Mucosa of rectum (tissue), 2 donors: ENCODE data around the gene NDST3.

Source experiments
- H3K27ac ChIP-seq, 2 donors: one replicate each; pipeline ENCODE4 v1.7.0; 2013; ENCODE audit warnings: inconsistent platforms in 2 of 2, low read depth in 2 of 2, low read length in 2 of 2
- H3K27me3 ChIP-seq, 2 donors: one replicate each; pipeline ENCODE4 v1.7.0; 2013; ENCODE audit warnings: low read length in 2 of 2; ENCODE audit not compliant: control insufficient read depth in 2 of 2, insufficient read depth in 2 of 2
- H3K36me3 ChIP-seq, 2 donors: one replicate each; pipeline ENCODE4 v1.7.0; 2013; ENCODE audit warnings: low read length in 2 of 2; ENCODE audit not compliant: control insufficient read depth in 2 of 2, insufficient read depth in 2 of 2
- H3K4me1 ChIP-seq, 2 donors: one replicate each; pipeline ENCODE4 v1.7.0; 2013; ENCODE audit warnings: low read length in 2 of 2, mild to moderate bottlenecking in 1 of 2; ENCODE audit not compliant: control insufficient read depth in 2 of 2, insufficient read depth in 2 of 2
- H3K4me3 ChIP-seq, 2 donors: one replicate each; pipeline ENCODE4 v1.7.0; 2013; ENCODE audit warnings: low read length in 2 of 2
- H3K9ac ChIP-seq, 2 donors: one replicate each; pipeline ENCODE4 v1.7.0; 2013; ENCODE audit warnings: low read length in 2 of 2, low read depth in 1 of 2, mild to moderate bottlenecking in 1 of 2
- H3K9me3 ChIP-seq, 2 donors: one replicate each; pipeline ENCODE4 v1.7.0; 2013; ENCODE audit warnings: low read length in 2 of 2; ENCODE audit not compliant: control insufficient read depth in 2 of 2
- donor health status: healthy.
- donor health status: Normal muscosa, but diverticular disease.

NDST3 gene

DNA sequence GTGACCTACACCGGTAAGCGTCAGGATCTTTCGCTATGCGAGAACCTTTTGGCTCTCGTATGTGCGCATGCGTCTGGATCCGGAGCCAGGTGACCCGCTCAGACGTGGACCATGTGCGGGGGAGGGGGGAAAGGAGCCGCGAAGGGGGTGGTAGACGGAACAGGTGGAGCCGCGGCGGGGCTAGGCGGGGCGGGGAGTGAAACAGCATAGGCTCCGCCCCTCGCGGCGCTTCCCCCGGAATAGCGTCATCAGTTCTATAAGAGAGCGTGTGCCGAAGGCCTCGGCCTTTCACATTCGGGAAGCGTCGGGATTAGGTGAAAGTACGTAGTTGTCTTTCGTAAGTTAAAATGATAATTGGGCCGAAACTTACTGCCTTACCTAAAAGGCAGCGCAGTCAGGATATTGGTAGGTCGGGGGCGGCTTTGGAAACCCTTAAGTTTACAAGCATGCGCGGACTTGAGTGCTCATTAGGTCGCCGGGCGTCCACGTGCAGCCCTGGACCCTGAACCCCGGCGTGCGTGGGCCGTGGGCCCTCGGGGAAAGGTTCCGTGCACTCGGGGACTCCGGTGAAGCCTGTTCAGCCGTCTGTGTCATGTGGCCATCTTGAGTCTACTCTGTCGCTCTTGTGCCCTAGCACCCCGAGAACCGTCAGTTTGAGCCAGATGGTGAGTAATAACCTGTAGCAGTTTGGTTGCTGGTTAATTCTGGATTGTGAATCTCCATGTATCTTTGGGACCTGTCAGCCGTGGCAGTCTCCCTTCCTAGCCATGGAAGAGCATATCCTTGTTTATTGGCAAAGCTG, 244.4 kb downstream of the NDST3 start:
- Histone ChIP-seq H3K9me3 (no peaks in the 10 kb centered on the region), H3K27ac (peak overlapping the region; percentile 91 to 93), H3K9ac (peak overlapping the region; percentile 86 to 97)

DNA sequence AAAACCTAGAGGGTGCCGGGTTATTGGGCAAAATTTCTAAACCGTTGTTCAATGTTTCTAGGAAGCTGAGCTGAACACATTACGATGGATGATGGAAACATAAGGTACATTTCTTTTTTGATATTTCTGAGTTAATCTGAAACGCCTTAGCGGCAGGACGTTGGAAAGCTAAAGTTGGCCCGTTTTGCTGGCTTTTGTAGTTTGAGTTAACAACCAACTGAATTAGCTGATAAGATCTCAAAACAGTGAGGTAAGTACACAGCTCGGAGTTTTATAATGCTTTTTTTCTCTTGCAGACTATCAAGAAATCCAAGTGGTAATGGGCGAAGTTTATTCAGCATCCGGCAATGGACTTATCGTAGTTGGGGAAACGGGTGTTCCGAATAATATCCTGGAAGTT, 245.0 kb downstream of the NDST3 start:
- H3K27ac ChIP-seq = peak overlapping the region; percentile 91 to 93
- H3K9ac ChIP-seq = peak overlapping the region; percentile 86 to 97
- H3K9me3 ChIP-seq = no peaks in the 10 kb centered on the region
- peaks cover 26 to 28% of the 10 kb centered on the region in 2 donors for H3K4me1 ChIP-seq
- H3K27me3 ChIP-seq = no peaks in the 10 kb centered on the region
- peak overlapping the region; percentile 75 to 96 for H3K4me3 ChIP-seq
- peaks cover 6 to 7% of the 10 kb centered on the region in 2 donors for H3K36me3 ChIP-seq

More for the DNA sequence above, 244.4 kb downstream of the NDST3 start:
- Histone ChIP-seq H3K4me3 (peak overlapping the region; percentile 75 to 96), H3K36me3 (peaks cover 6 to 7% of the 10 kb centered on the region in 2 donors), H3K4me1 (peaks cover 26 to 28% of the 10 kb centered on the region in 2 donors), H3K27me3 (no peaks in the 10 kb centered on the region)

DNA sequence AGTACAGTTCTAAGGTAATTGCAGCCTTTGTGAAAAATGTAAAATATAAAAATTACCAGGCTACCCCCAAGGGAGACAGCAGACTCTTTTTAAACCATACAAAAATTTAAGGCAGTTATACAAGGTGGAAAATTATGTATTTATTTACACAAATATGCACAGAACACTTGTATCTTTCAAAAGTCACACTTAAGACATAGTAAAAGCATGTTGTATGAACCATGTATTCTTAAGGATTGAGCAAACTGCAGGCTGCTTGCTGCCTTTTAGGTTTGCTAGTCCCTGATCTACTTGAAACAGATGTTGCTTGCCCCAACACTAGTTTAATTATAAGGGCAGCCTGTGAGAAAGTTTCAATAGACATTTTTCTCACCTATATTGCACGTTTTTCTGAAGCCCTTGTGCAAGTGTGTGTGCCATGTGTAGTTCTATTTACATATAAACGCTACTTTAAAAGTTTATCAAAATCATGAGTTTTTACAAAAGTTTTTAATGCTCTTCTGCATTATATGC, 245.7 kb downstream of the NDST3 start:
- peak overlapping the region; percentile 75 to 96 for H3K4me3 ChIP-seq
- peak overlapping the region in 1 of 2 donors; percentile 91 for H3K27ac ChIP-seq
- peaks cover 6 to 7% of the 10 kb centered on the region in 2 donors for H3K36me3 ChIP-seq
- no peaks in the 10 kb centered on the region for H3K27me3 ChIP-seq
- peaks cover 26 to 28% of the 10 kb centered on the region in 2 donors for H3K4me1 ChIP-seq
- H3K9me3 ChIP-seq = no peaks in the 10 kb centered on the region
- peak overlapping the region; percentile 86 to 97 for H3K9ac ChIP-seq

DNA sequence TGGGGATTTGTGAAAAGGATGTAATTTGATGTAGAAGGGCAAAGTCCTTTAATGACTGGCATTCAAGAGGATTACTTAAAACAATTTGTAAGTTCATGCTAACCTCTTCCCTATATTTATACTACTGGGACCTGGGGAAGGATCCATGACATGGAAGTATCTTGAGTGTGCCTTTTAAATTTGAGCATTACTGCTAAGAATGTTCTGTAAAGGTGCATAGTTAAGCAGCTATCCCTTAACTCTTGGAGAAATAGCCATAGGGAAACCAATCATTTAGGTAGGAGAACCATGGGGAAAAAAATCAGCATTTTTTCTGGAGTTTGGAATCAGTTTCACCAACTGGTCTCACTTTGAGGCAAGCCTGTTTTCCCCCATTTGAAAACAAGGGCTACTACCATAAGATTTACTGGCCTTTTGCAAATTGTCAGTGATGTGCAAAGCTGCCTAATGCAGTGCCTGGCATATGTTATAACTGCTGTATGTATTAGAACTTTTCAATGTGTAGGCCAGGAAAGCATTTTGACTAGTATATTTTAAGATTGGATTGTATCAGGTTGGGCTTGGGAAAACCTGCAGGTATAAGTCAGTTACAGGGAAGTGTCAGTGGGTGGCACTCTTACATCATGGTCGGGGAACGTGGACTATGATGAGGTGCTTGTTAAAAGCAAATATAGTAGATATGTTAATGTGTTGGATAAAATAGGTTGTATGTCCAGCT, 246.4 kb downstream of the NDST3 start:
- Histone ChIP-seq H3K27me3 (no peaks in the 10 kb centered on the region), H3K36me3 (peaks cover 6 to 7% of the 10 kb centered on the region in 2 donors), H3K27ac (no peak overlapping the region), H3K9me3 (no peaks in the 10 kb centered on the region), H3K4me1 (peaks cover 23 to 28% of the 10 kb centered on the region in 2 donors), H3K9ac (peak overlapping the region in 1 of 2 donors; percentile 86), H3K4me3 (peak overlapping the region; percentile 75 to 96)

DNA sequence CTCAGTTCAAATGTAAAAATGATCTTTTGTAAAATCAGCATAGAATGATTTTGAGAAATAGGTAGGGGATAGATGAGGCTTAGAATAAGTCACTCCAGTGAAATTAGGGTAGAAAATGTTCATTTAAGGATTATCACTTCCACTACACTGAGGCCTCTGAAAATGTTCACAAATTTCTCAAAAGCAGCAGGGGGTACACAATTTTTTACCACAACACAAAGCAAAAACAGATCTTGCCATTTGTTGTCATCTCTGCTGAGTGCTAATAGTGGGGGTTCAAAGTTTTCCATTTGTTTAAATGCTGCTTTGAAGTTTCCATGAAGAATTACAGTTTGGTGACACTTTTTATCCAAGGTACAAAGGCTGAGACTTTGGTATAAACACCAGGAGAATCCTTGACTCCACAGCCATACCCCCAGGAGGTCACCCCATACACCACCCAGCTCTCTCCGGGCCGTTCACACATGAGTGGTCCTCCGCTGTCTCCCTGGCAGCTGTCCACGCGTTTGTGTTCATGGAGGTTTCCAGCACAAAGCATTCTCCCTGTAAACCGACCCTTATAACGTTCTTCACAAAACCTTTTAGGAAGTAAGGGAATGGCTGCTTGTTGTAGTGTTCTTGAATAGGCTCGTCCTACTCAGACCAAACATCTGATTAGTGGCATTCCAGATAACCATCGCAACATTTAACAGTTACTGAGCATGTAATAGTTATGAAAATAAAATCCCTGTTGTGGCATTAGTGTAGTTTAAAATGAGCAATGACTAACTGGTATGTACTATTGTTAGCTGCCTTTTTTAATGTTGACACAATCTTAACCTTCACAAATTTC, 247.5 kb downstream of the NDST3 start:
- H3K27ac ChIP-seq = no peak overlapping the region
- H3K36me3 ChIP-seq = peaks cover 6 to 7% of the 10 kb centered on the region in 2 donors
- H3K9ac ChIP-seq = no peak overlapping the region
- H3K4me1 ChIP-seq = peaks cover 17 to 23% of the 10 kb centered on the region in 2 donors
- no peaks in the 10 kb centered on the region for H3K9me3 ChIP-seq
- no peaks in the 10 kb centered on the region for H3K27me3 ChIP-seq
- H3K4me3 ChIP-seq = no peak overlapping the region

DNA sequence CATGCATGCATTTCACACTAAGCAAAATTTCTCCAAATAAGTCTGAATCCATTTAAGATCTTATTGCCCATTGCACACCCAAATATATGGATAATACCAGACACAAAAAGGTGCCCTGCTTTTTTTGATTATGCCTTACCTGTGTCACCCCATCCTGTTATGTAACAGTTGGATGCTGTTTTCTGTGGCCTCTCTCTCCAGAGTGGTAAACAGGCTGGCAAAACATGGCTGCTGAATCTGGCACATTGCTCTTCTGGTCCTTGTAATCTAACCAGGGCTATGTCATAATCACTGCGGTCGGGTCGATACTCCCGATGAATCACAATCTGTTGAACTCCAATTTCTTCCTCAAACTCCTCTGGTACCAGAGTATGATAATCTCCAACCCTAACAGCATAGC, 248.4 kb downstream of the NDST3 start:
- Histone ChIP-seq H3K27me3 (no peaks in the 10 kb centered on the region), H3K4me3 (no peak overlapping the region), H3K36me3 (peaks cover 6 to 7% of the 10 kb centered on the region in 2 donors), H3K4me1 (peaks cover 16 to 21% of the 10 kb centered on the region in 2 donors), H3K9ac (no peak overlapping the region), H3K9me3 (no peaks in the 10 kb centered on the region), H3K27ac (no peak overlapping the region)

DNA sequence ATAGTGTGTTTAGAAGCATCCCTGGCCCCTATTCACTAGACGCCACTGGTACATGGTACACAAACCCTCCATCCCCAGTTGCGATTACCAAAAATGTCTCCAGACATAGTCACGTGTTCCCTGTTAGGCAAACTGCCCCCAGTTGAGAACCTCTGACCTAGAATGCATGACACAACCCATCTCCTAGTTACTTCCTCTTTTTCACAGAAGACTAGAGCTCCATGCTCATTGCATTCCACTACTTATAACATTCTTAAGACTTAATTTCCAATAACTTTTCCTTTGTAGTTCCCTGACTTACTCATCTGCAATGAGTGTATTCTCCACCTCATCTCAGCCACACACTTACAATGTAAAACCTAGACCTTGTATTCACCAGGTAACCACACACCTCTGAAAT, 249.9 kb downstream of the NDST3 start:
- Histone ChIP-seq H3K9me3 (no peaks in the 10 kb centered on the region), H3K27me3 (no peaks in the 10 kb centered on the region), H3K27ac (no peak overlapping the region), H3K4me1 (peaks cover 14 to 16% of the 10 kb centered on the region in 2 donors), H3K36me3 (peaks cover 6 to 9% of the 10 kb centered on the region in 2 donors), H3K9ac (no peak overlapping the region), H3K4me3 (no peak overlapping the region)

DNA sequence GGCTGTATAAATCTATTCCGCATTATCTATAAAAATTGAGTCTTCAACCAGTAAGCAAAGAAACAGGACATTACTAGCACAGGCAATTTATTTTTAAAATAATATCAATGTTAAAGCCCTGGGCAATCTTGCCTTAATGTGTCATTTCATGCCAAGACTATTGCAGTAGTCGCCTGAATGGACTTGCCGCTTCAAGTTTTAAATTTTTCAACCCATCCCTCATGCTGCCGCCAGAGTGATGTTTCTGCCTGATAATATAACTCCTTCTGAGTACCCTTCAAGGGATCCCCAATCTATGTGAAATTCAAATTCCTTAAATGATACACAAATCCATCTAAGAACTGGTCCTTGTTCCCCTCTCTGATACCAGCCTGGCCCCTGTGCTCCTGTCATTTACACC, 251.6 kb downstream of the NDST3 start:
- H3K27ac ChIP-seq = no peak overlapping the region
- H3K9me3 ChIP-seq = no peaks in the 10 kb centered on the region
- no peak overlapping the region for H3K4me3 ChIP-seq
- H3K36me3 ChIP-seq = peaks cover 6 to 9% of the 10 kb centered on the region in 2 donors
- no peaks in the 10 kb centered on the region for H3K27me3 ChIP-seq
- H3K9ac ChIP-seq = no peak overlapping the region
- H3K4me1 ChIP-seq = peaks cover 0 to 3% of the 10 kb centered on the region in 2 donors

DNA sequence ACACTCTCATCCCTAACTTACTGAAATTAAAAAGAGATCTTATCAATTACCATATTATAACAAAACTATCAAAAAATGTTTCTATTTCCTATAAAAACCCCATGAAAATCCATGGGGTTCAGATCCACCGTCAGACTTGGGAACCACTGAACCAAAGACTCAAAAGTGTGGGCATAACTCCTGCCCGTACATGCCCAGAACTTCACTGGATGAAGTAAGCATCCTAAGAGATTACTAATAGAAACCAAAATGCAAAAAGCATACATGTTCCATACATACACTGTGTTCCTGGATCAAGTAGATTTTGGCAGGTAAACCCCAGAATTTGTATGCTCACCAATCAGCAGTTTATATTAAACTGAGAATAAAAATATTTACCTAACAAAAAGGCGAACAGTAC, 252.4 kb downstream of the NDST3 start:
- Histone ChIP-seq H3K4me1 (no peaks in the 10 kb centered on the region), H3K27ac (no peak overlapping the region), H3K9ac (no peak overlapping the region), H3K36me3 (peaks cover 3 to 7% of the 10 kb centered on the region in 2 donors), H3K9me3 (no peaks in the 10 kb centered on the region), H3K4me3 (no peak overlapping the region), H3K27me3 (no peaks in the 10 kb centered on the region)
